HCT116 (cell line): ENCODE results near the gene CELF2.

Experiments
- CTCF ChIP-seq, 3 experiments: fragments of 200-600 bp in 1 of 3; sonication (generic) in 1 of 3; IDR thresholded peaks in 2 of 3; conservative IDR thresholded peaks in 1 of 3; 2 replicates each; pipeline ENCODE4 v1.5.1; 2012 to 2017; ENCODE audit warnings: low read depth in 2 of 3, low read length in 2 of 3, antibody characterized with exemption in 1 of 3, borderline replicate concordance in 1 of 3, control low read depth in 1 of 3, mild to moderate bottlenecking in 1 of 3, mixed read lengths in 1 of 3, mixed run types in 1 of 3, moderate library complexity in 1 of 3; ENCODE audit not compliant: insufficient read depth in 1 of 3
- EZH2 ChIP-seq: fragments of 200-600 bp; sonication (generic); IDR thresholded peaks from 2 replicates; pipeline ENCODE4 v1.6.1; 2017; ENCODE audit warnings: antibody characterized with exemption, mixed run types
- JUND ChIP-seq: IDR thresholded peaks from 2 replicates; pipeline ENCODE4 v1.6.1; 2012
- MAX ChIP-seq: IDR thresholded peaks from 2 replicates; pipeline ENCODE4 v1.6.1; 2012
- POLR2AphosphoS5 ChIP-seq: IDR thresholded peaks from 2 replicates; pipeline ENCODE4 v1.6.1; 2011; ENCODE audit warnings: mild to moderate bottlenecking, low read depth, low read length, moderate library complexity

GRCh38 chr10:11301571-11302111 is 284.0 kb downstream of the CELF2 start:
- TF ChIP-seq CTCF (IDR thresholded peaks at IDR 0.05 in 2 of 3, conservative IDR thresholded peaks at IDR 0.05 in 1 of 3; ENCODE audit: borderline replicate concordance in 1 of 3, insufficient read depth in 1 of 3, low read depth in 2 of 3, low read length in 2 of 3) (no peak), POLR2AphosphoS5 (no peak), MAX (no peak), JUND (no peak), EZH2 (no peak)
